AG10803 (cell line): Measurements from ENCODE around the gene ZNF438.
"Not testable (repeated sequence)": the region's sequence is repeated elsewhere in the genome, so short reads cannot be mapped to it uniquely, and the experiment has no call there.

Experiments
- DNase-seq: peaks from one replicate; pipeline ENCODE4 v3.0.0; 2010; ENCODE audit warnings: low read depth
- H3K4me3 ChIP-seq: 2 replicates; pipeline ENCODE4 v1.5.1; 2011; ENCODE audit warnings: mild to moderate bottlenecking, low read length, control low read depth
- TF ChIP-seq, protein P1 (sequence below): conservative IDR thresholded peaks from 2 replicates; pipeline ENCODE4 v1.5.1; 2011; ENCODE audit warnings: mild to moderate bottlenecking, low read length, control low read depth, inconsistent platforms

Gene ZNF438

DNA sequence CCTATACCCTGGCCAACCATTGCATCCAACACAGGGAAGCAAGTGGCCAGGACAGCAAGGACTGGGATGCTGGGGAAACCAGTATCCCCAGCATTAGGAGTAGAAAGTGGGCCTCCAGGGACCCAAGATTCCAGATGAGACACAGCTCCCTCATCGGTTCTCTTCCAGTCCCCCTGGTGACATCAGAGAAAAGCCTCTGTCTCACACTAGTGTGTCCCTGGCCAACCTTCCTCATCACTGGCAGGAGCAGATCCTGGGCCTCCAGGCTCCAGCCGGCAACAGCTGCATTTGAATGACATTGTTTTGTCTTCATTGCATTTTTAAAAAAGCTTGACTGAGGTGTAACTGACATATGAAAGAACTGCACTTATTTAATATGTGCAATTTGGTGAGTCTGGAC lies 224.8 kb downstream of the ZNF438 start:
- no peak for DNase-seq
- H3K4me3 ChIP-seq, result no peak overlapping the region
- TF ChIP-seq, protein P1, sequence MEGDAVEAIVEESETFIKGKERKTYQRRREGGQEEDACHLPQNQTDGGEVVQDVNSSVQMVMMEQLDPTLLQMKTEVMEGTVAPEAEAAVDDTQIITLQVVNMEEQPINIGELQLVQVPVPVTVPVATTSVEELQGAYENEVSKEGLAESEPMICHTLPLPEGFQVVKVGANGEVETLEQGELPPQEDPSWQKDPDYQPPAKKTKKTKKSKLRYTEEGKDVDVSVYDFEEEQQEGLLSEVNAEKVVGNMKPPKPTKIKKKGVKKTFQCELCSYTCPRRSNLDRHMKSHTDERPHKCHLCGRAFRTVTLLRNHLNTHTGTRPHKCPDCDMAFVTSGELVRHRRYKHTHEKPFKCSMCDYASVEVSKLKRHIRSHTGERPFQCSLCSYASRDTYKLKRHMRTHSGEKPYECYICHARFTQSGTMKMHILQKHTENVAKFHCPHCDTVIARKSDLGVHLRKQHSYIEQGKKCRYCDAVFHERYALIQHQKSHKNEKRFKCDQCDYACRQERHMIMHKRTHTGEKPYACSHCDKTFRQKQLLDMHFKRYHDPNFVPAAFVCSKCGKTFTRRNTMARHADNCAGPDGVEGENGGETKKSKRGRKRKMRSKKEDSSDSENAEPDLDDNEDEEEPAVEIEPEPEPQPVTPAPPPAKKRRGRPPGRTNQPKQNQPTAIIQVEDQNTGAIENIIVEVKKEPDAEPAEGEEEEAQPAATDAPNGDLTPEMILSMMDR, result no peak

DNA sequence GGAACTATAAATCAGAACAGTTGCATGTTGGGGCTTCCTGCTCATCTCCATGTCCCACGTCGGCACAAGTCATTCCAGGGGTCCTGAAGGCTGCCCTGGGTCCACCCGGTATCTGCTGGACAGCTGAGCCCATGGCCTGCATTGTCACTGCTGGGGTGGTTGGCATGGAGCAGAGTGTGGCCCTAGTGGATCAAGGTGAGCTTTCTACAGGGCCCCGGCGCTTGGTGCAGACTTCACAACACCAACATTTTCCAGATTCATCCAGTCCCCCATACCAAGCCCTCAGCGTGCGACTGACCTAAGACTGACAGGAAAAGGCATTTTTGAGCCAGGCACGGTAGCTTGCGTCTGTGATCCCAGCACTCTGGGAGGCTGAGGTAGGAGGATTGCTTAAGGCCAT lies 226.6 kb downstream of the ZNF438 start:
- TF ChIP-seq, protein P1, result no peak
- no peak for DNase-seq
- H3K4me3 ChIP-seq, result no peak overlapping the region

DNA sequence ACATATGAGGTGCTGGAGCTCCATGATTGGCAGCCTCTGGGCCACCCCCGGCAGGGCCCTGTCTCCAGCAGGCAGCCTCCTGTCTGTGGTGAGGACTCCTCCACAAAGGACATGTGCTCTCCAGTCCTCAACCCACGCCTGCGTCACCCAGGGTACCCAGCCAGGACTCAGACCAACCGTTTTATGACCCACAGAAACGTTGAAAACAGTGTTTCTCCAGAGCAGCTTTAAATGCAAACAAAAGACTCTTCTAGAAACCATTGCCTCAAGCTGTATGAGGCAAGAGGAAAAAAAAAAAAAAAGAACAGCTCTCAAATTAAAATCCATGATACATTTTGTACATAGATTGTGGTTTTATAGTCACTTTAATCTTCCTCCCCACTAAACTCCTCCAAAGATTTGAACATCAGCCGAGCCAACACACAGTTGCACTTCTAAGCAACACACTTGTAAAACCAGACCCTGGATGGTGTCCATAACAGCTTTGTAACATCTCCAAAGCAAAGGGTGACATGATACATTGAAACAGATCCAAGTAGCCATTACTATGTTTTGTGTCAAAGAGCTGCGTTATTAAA lies 227.1 kb downstream of the ZNF438 start:
- TF ChIP-seq, protein P1, result no peak
- DNase-seq, result peak; percentile 96

DNA sequence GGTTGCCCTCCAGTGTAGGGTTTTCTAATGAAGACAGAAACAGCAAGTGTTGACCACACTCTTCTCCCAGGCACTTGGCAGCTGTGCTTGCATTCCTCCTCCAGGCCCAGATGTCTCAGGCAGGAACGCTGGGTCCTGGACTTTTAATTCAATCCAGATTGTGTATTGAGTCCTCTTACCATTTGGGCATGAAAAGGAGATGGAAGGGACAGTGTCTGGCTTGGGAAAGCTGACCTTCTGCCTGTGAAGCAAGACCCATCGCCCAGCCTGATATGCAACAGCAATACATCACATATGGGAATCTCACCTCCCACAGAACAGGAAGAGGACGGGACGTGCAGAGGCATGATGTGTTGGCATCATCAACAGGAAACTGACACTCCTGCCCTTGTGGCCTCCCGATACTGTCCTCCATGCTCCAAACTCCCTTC lies 227.8 kb downstream of the ZNF438 start:
- TF ChIP-seq, protein P1, result no peak
- peak; percentile 99 for DNase-seq
- peak overlapping the region; percentile 39 for H3K4me3 ChIP-seq

More for the DNA sequence above, 227.1 kb downstream of the ZNF438 start:
- no peak overlapping the region for H3K4me3 ChIP-seq

DNA sequence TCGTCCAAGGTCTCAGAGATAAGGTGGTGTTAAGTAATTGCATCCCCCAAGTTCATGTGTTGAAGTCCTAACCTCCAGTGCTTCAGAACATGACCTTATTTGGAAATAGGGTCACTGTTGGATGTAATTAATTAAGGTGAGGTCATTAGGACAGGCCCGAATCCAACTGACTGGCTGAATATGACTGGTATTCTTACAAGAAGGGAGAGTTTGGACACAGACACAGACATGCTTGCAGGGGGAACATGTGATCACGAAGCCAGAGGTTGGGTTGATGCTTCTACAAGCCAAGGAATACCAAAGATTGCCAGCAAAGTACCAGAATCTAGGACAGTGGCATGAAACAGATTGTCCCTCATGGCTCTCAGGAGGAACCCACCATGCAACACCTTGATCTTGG lies 228.6 kb downstream of the ZNF438 start:
- no peak for DNase-seq
- TF ChIP-seq, protein P1, result no peak
- H3K4me3 ChIP-seq, result no peak overlapping the region

DNA sequence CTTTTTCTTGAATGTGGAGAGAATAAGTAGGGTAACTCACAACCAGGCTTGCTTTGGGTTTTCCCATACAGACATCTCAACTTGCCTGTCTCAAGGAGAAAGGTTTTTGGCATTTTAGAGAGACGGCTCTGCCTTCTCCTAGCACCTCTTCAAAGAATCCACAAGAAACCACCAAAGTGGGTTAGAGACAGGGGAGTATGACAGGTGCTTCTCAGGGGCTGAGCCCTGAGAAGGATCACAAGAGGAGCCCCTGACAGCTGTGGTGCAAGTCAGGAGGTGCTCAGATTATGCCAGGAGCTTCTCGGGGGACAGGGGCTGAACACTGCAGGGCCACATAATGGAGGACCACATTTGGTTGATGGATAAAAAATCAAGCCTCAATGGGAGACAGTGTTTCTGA lies 231.3 kb downstream of the ZNF438 start:
- no peak for DNase-seq
- TF ChIP-seq, protein P1, result no peak
- H3K4me3 ChIP-seq, result no peak overlapping the region

DNA sequence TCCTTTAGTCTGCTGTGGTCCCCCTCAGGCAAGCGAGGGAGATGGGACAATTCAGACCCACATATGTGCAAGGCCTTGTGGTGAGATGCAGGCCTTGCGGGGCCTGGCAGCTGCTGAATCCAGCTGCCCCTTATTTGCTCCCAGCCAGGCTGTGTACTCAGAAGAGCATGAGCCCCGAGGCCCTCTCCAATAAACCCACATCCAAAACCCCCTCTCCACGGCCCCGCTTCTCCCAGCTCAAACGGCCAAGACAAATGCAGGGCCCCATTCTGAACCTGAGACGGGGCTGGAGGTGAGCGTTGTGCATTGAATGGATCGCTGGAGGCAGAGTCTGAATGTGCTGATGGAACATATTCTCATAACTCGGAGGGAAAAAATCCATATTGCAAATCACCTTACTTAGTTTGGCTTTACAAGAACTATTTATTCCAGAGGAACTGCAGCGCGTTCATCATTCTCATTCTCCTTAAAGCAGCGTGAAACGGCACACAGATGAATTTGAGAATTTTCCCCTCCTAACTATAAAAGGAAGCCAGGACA lies 232.9 kb downstream of the ZNF438 start:
- H3K4me3 ChIP-seq, result no peak overlapping the region
- TF ChIP-seq, protein P1, result no peak
- DNase-seq, result no peak

DNA sequence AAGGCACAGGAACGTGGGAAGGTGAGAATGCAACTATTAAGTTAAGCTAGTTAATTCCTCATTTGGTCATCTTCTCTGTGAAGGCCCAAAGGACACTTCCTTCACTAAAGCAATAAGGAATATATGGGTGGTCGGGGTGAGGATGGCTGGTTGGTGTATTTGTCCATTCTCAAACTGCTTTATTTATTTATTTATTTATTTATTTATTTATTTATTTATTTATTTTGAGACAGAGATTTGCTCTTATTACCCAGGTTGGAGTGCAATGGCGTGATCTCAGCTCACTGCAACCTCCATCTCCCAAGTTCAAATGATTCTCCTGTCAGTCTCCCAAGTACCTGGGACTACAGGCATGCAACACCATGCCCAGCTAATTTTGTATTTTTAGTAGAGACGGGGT lies 236.6 kb downstream of the ZNF438 start:
- H3K4me3 ChIP-seq, DNase-seq: not testable (repeated sequence)
